ENCODE data around the gene UBE2E1.
A peak's percentile ranks its signal among the peaks of the same experiment; 100 is the strongest.
"Not testable (repeated sequence)": the region's sequence is repeated elsewhere in the genome, so short reads cannot be mapped to it uniquely, and the experiment has no call there.

UBE2E1 gene

GRCh38 chr3:23884481-23884880, 78.7 kb downstream of the UBE2E1 start:
- DNase-seq, result no peak

DNA sequence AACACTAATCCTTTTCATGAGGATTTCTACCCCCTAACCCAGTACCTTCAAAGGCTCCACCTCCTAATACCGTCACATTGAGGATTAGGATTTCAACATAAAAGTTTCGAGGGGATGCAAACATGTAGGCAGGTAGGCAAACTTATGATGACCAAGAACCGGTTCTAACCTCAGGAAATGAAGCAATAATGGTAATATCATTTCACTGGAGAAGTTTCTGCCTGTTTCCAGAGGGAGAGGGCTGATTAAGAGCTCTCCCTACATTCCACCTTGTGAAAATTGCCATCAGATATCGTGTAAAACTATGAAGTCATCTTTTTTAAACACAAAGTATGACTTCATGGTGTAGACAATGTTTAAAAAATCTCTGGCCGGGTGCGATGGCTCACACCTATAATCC, 79.5 kb downstream of the UBE2E1 start:
- no peak for DNase-seq

GRCh38 chr3:23886311-23886710, 80.6 kb downstream of the UBE2E1 start:
- no peak for DNase-seq

DNA sequence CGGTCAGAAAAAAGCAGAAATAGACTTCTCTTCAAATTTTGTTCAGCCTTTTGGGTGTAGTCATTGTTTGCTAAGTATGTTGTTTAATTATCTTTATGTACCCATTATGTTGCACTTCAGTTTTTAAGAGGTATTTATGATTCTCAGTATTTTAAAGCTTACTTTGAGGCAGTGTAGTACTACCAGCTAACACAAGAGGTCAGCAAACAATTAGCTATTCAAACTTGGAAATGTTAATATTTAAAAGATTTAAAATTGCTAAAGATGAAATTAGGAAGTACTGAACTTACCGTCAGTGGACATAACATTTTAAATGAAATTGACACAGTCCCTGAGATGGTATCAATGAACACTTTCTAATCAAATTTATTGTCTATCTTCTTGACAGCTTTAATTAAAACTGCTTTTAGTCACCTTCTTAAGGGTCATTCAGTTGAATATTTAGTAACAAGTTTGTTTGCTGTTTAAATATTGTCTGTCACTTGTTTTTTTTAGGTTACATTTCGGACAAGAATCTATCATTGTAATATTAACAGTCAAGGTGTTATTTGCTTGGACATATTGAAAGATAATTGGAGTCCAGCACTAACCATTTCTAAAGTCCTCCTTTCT, 83.0 kb downstream of the UBE2E1 start:
- DNase-seq, result no peak

DNA sequence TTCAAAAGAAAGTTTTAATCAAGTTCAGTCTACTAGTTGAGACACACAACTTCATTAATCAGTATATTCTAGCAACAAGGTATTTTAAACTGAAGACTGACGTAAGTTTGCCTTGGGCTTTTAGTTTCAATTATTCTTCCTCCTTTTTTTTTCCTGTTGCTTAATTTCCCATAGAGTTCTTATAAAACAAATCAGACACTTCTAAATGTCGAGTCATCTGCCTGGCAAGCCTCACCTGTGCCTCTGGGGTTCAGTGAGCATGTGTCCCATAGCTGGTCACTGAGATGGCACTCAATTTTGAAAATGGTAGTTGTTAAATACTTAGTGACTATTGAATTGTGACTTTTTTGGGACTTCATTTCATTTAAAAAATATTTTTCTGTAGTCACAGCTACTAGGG, 83.6 kb downstream of the UBE2E1 start:
- DNase-seq, result no peak

DNA sequence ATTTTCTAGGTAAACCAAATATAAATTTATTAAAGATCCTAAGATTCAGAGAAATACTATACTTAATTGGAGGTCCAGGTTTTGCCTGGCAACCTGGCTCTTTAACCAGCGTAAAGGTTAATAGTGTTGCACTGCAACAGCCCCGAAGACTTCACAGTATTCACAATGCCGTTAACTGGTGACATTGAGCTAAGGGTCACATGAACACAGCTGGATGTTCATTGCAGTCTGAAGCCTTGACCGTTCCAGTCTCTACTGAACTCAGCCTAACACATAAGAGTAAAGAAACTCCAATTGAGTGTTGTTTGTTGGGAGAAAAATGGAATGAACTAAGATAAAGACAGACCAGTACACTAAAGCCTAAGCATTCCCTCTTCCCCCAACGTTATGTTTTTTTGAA, 84.2 kb downstream of the UBE2E1 start:
- DNase-seq, result no peak

DNA sequence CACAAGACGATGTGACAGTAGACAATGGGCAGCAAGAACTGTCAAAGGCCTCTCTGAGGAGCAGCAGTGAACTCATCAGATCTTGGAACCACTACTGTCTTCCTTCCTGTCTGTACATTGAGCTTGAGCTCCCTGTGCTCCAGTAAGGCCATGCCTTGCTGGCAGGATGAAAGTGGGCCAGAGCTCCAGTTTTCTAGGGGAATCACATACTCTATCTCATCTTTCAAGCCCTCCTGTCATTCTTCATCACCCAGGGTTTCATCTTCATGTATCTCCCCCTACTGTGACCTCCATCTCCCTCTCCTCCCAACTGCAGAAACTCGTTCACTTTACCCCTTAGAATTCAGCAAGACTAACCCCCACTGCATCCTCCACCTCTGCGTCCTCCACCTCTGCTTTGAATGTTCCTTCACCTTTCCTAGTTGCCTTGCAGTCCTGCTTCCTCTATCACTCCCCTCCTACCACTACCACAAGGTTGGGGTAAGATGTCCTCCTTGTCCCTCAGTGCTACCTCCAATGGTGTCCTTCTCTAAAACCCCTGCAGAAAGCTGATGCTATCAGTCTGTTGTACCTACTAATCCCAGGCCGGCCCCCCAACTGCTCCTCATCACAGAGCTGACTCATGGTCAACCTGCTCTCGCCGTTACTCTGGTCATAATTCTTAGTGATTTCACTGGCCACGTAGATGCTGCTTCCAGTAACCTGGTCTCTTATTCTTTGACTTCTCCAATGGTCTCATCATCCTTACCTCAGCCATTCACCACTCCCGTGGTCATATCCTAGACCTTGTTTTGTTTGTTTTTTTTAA, 88.7 kb downstream of the UBE2E1 start:
- DNase-seq, result no peak

DNA sequence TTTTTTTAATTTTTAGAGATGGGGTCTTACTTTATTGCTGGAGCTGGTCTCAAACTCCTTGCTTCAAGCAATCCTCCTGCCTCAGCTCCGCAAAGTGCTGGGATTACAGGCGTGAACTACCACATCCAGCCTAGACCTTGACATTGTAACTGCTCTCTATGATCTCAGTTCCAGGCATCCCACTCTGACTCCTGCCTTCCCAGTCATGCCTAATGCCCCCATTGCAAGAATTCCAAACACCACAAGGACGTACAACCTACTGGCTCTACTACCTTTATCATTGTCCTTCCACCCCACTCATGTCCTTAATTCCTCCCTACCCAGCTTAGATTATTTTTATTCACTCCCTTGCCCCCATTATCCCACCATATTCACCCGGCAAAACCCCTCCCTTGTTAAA, 89.4 kb downstream of the UBE2E1 start:
- no peak for DNase-seq

GRCh38 chr3:23900744-23901143, 95.0 kb downstream of the UBE2E1 start:
- no peak for DNase-seq

DNA sequence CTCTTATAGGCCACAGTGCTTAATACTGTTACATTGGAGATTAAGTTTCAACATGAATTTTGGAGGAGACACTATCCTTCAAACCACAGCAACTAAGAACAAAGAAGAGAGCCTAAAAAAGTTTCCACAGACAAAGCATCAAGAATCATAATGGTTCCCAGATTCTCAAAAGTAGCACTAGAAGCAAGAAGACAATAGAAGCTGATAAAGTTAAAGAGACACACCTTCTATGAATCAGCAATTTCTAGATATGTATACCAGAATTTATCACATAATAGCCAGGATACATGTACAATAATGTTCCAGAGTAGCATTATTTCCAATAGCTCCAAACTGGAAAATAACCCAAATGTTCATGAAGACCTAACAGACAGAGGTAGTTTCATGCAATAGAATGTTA, 98.8 kb downstream of the UBE2E1 start:
- no peak for DNase-seq

DNA sequence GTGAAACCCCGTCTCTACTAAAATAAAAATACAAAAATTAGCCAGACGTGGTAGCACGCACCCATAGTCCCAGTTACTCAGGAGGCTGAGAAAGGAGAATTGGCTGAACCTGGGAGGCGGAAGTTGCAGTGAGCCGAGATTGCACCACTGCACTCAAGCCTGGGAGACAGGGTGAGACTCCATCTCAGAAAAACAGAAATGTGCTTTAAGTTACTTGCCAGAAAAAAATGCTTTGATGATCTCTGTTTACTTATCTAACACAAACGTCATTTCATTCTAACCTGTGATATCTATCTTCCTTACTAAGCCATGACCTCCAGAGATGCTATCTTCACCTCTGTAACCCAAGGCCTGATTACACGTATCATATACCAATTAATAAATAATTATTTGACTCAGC, 103.6 kb downstream of the UBE2E1 start:
- DNase-seq, result no peak

GRCh38 chr3:23911397-23911796, 105.6 kb downstream of the UBE2E1 start:
- no peak for DNase-seq

DNA sequence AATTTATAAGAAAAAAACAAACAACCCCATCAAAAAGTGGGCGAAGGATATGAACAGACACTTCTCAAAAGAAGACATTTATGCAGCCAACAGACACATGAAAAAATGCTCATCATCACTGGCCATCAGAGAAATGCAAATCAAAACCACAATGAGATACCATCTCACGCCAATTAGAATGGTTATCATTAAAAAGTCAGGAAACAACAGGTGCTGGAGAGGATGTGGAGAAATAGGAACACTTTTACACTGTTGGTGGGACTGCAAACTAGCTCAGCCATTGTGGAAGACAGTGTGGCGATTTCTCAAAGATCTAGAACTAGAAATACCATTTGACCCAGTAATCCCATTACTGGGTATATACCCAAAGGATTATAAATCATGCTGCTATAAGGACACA, 106.6 kb downstream of the UBE2E1 start:
- not testable (repeated sequence) for DNase-seq

- DNase-seq, result no peak
These were observed 107.4 kb downstream of the UBE2E1 start for GRCh38 chr3:23913182-23913581.

- DNase-seq, result no peak
These were observed 108.4 kb downstream of the UBE2E1 start for GRCh38 chr3:23913873-23914743.

DNA sequence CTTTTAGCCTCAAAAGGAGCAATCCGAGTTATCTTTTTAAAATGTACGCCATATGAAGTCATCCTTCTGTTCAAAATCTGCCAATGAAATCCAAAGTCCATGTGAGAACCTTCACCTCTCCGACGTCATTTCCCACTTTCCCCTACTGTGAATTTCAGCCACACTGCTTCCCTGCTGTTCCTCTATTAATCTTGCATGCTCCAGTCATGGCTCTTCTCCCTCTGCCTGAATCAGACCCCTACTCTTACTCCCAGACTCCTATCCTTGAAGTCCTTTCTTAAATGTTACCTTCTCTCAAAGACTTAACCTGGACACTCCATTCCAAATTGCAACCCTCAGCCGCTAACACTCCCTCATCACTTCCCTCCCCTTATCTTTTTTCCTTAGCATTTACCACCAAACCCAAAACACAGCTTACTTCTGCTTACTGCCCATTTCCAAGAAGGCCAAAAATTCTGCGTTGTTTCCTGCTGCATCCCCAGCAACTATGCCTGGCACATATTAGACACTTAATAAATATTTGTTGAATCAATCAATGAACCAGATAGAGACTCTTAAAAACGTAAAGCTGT, 109.9 kb downstream of the UBE2E1 start:
- DNase-seq, result no peak

GRCh38 chr3:23916152-23916885, 110.6 kb downstream of the UBE2E1 start:
- no peak for DNase-seq

- DNase-seq, result peak; percentile 93 to 98
These were observed 111.3 kb downstream of the UBE2E1 start, which contains the start of the genes NKIRAS1 and RPL15 for GRCh38 chr3:23916886-23917678. TSS of gene NKIRAS1 (minus strand) at chr3:23916990. CDS start at chr3:23910904, 6,086 bp downstream. TSS of gene RPL15 (plus strand) at chr3:23917132. CDS start at chr3:23917860, 728 bp downstream.

GRCh38 chr3:23917679-23918303, 112.0 kb downstream of the UBE2E1 start:
- peak in 1 of 2 experiments; percentile 78 for DNase-seq

- not testable (repeated sequence) for DNase-seq
These were observed 112.6 kb downstream of the UBE2E1 start for GRCh38 chr3:23918331-23918730.

DNA sequence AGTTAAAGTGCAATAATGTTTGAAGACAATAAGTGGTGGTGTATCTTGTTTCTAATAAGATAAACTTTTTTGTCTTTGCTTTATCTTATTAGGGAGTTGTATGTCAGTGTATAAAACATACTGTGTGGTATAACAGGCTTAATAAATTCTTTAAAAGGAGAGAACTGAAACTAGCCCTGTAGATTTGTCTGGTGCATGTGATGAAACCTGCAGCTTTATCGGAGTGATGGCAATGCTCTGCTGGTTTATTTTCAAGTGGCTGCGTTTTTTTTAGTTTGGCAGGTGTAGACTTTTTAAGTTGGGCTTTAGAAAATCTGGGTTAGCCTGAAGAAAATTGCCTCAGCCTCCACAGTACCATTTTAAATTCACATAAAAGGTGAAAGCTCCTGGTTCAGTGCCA, 113.9 kb downstream of the UBE2E1 start:
- no peak for DNase-seq
